HL-60 (cell line): ENCODE results near the gene RFLNA.

Source experiments
- POLR2AphosphoS5 ChIP-seq: IDR thresholded peaks from 2 replicates; pipeline ENCODE4 v1.6.1; 2012; ENCODE audit warnings: low read depth
- TF ChIP-seq, protein P1 (sequence below): IDR thresholded peaks from one replicate; pipeline ENCODE4 v1.5.1; 2011; ENCODE audit warnings: low read length, control low read depth, inconsistent platforms; ENCODE audit not compliant: insufficient read depth

DNA sequence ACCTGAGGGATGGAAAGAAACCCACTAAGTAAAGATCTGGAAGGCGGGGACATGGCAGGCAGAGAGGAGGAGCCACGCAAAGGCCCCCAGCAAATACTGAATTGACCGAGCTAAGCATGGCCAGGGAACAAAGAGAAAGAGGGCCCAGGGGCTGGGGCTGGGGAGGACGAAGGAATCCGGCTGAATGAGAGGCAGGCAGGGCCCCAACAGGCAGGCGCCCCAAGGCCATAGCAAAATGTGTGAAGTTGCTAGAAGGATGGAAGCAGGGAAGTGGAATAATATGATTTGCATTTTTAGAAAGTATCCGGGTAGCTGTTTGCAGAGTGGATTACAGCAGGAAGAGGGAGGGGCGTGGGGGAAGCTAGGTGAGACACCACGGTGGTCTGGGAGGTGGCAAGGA is 49.1 kb downstream of the RFLNA start:
- TF ChIP-seq POLR2AphosphoS5: no peak
- TF ChIP-seq, protein P1, sequence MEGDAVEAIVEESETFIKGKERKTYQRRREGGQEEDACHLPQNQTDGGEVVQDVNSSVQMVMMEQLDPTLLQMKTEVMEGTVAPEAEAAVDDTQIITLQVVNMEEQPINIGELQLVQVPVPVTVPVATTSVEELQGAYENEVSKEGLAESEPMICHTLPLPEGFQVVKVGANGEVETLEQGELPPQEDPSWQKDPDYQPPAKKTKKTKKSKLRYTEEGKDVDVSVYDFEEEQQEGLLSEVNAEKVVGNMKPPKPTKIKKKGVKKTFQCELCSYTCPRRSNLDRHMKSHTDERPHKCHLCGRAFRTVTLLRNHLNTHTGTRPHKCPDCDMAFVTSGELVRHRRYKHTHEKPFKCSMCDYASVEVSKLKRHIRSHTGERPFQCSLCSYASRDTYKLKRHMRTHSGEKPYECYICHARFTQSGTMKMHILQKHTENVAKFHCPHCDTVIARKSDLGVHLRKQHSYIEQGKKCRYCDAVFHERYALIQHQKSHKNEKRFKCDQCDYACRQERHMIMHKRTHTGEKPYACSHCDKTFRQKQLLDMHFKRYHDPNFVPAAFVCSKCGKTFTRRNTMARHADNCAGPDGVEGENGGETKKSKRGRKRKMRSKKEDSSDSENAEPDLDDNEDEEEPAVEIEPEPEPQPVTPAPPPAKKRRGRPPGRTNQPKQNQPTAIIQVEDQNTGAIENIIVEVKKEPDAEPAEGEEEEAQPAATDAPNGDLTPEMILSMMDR: no peak
